ENCODE results near the gene FOXO3.

DNA sequence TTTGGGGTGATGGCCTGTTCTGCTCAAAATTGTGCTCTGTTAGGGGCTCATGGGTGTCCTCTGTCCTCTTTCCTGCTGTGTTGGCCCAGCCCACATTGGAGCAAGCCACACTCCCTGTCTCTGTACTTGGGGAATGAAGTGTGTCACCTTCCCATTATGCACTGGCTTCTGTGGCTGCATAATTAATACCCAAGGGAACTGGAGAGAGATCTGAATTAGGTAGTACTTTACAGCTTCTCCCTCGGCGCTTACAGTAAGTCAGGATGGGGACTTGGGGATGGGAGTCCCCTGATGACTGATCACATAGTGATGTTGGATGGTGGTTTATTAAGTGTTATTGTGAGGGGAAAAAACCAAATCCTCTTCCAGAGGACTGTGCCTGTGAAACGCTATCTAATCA is 116.6 kb downstream of the FOXO3 start:
- TF ChIP-seq POLR2A (IDR thresholded peaks at IDR 0.05), result no peak
- TF ChIP-seq, protein P1, sequence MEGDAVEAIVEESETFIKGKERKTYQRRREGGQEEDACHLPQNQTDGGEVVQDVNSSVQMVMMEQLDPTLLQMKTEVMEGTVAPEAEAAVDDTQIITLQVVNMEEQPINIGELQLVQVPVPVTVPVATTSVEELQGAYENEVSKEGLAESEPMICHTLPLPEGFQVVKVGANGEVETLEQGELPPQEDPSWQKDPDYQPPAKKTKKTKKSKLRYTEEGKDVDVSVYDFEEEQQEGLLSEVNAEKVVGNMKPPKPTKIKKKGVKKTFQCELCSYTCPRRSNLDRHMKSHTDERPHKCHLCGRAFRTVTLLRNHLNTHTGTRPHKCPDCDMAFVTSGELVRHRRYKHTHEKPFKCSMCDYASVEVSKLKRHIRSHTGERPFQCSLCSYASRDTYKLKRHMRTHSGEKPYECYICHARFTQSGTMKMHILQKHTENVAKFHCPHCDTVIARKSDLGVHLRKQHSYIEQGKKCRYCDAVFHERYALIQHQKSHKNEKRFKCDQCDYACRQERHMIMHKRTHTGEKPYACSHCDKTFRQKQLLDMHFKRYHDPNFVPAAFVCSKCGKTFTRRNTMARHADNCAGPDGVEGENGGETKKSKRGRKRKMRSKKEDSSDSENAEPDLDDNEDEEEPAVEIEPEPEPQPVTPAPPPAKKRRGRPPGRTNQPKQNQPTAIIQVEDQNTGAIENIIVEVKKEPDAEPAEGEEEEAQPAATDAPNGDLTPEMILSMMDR (IDR thresholded peaks at IDR 0.05), result no peak
